HG03159 (cell line): ENCODE data around the gene B3GALT6.
"Not testable (repeated sequence)": the region's sequence is repeated elsewhere in the genome, so short reads cannot be mapped to it uniquely, and the experiment has no call there.

ENCODE experiments used
- ATAC-seq: cut with Tn5 transposase; IDR thresholded peaks from one replicate; pipeline ENCODE4 v1.9.1; 2021; ENCODE audit warnings: mild to moderate bottlenecking, moderate library complexity; ENCODE audit not compliant: unreplicated experiment

The B3GALT6 gene

GRCh38 chr1:1242461-1243265, 10.6 kb downstream of the B3GALT6 start:
- ATAC-seq = no peak

DNA sequence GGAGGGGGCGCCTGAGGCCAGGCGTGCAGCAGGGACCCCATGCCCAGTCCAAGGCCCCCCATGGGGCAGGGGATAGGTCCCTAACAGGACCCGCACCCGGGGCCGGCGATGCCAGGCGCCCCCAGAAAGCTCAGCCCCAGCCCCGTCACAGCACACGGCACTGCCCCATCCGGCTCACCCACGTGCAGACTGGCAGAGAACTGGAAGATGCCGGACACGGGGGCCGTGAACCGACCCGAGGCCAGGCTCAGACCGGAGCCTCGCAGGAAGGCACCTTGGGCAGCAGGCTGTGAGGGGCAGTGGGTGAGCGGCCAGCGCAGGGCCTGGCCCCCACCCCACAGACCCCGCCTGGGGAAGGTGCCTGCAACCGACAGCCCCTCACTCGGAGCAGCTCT, 11.2 kb downstream of the B3GALT6 start:
- no peak for ATAC-seq

- ATAC-seq = no peak
Measured at GRCh38 chr1:1243807-1244191, 11.8 kb downstream of the B3GALT6 start.

DNA sequence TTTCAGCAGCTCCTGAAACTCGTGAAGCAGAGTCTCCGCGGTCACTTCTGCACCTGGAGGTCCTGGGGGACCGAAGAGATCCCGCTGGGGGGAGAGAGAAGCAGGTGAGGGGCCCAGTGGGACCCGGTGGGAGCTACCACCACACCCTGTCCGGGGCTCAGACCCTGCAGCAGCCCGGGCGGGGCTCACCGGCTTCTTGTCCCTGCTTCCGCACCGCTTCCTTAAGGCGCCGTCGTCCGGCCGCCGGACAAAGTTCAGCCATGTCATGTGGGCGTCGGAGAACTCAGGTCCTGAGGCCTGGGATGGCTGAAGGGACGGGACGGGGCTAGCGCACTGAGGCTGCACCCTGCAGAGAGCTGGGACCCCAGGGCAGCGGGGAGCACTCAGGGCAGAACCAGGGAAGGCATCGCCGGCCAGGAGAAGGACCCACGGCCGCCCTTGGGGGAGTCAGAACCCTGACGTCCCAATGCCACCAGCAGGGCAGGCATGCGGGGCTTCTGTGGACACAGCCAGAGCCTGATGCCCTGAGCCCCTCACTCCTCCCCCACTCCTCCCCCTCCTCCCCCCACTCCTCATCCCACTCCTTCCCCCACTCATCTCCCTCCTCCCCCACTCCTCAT, 12.3 kb downstream of the B3GALT6 start:
- no peak for ATAC-seq

DNA sequence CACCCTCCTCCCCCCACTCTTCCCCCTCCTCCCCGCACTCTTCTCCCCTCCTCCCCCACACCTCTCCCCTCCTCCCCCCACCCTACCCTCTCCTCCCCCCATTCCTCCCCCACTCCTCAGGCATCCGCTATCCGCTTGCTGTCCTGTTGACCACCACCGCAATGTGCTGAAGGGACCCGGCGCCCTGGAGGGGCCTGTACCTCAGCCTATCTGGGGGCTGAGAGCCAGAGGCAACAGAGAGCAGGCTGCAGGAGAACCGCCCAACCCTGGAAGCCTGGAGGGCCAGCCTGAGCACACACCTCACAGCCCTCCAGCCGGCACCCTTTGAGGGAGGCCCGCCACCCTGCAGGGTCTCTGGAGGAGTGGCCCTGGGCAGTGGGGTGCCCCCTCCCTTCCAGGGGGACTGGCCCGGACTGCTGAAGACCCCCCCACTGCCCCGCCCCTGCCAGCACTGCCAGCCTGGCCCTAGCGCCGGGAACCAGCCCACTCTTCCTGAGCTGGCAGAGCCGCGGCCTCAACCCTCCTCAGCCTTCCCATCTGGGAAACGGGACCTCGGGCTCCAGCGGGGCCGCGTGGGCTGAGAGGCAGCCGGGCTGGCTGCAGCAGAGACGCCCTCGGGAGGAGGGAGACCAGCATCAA, 13.3 kb downstream of the B3GALT6 start:
- ATAC-seq = no peak

DNA sequence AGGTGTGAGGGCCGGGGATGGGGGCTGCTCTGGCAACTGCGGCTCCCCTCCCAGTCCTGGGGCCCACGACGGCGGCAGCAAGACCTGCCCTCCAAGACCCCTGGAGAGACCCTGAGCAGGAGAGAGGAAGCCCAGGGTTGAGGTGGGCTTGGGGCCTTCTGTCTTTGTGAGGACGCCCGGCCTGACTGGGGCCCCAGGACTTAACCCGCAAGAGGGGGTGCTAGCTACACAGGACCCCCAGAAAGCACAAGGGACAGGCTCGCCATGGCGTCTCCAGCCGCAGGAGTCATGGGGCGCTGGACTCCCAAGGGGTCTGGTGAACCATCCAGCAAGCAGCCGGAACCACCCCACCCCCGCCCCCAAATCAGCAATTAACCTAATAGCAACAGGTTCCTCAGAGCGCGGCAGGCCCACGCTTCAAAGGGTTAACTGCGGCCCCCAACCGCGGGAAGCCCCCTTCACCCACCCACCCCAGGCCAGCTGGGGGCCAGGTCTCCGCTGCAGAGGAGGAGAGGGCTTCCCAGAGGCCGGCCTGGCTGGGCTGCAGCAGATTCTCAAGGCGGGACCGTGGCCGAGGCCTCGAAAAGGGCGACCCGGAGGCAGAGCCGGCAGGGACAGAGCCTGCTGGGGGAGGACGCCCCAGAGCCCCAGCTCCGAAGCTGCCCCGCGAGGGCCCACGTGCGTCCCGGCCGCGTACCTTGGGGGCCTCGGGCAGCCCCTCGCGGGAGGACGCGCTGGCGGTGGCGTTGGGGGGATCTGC, 14.0 kb downstream of the B3GALT6 start:
- ATAC-seq = no peak

- no peak for ATAC-seq
Measured at GRCh38 chr1:1246577-1247340, 14.7 kb downstream of the B3GALT6 start, which contains the start of gene C1QTNF12. Gene C1QTNF12 (minus strand): TSS chr1:1246722. CDS start chr1:1246690, 32 bp downstream.

GRCh38 chr1:1247341-1247913, 15.4 kb downstream of the B3GALT6 start:
- ATAC-seq = no peak

DNA sequence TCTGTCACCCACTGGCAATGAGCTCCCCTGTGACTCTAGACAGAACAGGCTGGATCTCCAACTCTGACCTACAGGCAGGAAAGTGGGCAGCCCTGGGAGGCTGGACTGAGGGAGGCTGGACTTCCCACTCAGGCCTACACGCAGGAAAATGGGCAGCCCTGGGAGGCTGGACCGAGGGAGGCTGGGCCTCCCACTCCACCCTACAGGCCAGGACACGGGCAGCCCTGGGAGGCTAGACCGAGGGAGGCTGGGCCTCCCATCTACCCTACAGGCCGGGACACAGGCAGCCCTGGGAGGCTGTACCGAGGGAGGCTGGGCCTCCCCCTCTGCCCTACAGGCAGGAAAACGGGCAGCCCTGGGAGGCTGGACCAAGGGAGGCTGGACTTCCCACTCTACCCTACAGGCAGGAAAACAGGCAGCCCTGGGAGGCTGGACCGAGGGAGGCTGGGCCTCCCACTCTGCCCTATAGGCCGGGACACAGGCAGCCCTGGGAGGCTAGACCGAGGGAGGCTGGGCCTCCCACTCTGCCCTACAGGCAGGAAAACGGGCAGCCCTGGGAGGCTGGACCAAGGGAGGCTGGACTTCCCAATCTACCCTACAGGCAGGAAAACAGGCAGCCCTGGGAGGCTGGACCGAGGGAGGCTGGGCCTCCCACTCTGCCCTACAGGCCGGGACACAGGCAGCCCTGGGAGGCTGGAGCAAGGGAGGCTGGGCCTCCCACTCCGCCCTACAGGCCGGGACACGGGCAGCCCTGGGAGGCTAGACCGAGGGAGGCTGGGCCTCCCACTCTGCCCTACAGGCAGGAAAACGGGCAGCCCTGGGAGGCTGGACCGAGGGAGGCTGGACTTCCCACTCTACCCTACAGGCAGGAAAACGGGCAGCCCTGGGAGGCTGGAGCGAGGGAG, 16.2 kb downstream of the B3GALT6 start:
- ATAC-seq = not testable (repeated sequence)

GRCh38 chr1:1250786-1251284, 18.8 kb downstream of the B3GALT6 start:
- no peak for ATAC-seq

DNA sequence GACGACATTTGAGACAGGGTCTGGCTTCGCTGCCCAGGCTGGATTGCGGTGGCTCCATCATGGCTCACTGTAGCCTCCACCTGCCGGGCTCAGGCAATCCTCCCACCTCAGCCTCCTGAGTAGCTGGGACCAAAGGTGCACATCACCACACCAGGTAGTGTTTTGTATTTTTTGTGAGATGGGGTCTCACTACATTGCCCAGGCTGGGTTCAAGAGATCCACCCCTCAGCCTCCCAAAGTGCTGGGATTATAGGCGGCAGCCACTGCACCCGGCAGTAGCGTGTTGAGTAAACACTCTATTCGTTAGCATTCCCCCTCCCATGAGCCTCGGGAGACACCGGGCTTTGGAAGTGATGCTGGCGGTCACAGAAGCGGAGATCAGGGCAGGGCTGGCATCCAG, 21.3 kb downstream of the B3GALT6 start:
- ATAC-seq = no peak

- no peak for ATAC-seq
Measured at GRCh38 chr1:1253972-1254666, 22.1 kb downstream of the B3GALT6 start.

- no peak for ATAC-seq
Measured at GRCh38 chr1:1254667-1254998, 22.6 kb downstream of the B3GALT6 start.

DNA sequence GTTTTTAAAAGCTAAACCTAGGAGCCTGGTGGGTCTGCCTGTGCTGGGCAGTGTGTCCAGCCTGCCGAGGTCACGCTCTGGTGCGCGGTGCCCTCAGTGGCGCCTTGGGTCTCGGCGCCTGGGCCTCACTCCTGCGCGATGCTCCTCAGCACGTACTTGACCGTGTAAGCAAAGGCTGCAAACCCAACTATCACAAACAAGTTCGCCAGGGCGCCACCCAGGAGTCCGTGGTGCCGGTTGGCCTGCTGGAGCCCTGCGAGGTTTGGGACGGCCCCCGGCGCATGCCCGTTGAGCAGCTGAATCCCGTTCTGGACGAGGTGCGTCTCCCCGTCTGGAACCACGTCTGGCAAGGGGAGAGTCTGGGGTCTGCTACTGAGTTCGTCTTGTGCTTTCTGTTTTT, 23.0 kb downstream of the B3GALT6 start:
- no peak for ATAC-seq

DNA sequence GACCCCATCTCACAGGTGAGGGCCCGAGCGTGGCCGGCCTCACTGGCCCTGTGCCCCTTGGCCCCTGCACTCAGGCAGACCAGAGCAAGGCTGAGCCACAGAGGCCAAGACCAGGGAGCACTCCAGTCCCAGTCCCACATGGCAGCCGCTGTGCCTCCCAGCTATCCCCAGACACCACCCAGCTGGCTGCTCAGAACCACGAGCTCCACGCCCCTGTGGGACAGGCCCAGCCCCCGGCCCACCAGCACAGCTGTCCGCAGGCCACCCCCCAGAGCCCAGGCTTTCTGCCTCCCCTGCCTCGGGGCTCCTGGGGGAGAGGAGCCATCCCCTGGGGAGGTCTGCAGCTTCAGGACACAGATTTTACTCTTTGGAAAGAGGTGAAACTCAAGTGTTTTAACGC, 23.6 kb downstream of the B3GALT6 start:
- no peak for ATAC-seq

GRCh38 chr1:1256956-1257871, 25.2 kb downstream of the B3GALT6 start:
- no peak for ATAC-seq

- no peak for ATAC-seq
Measured at GRCh38 chr1:1259119-1259488, 27.1 kb downstream of the B3GALT6 start.

GRCh38 chr1:1259540-1259939, 27.5 kb downstream of the B3GALT6 start:
- ATAC-seq = no peak
